Measurements from ENCODE around the gene SLC12A4.
A peak's percentile ranks its signal among the peaks of the same experiment; 100 is the strongest.
"Not testable (repeated sequence)": the region's sequence is repeated elsewhere in the genome, so short reads cannot be mapped to it uniquely, and the experiment has no call there.

Gene SLC12A4

GRCh38 chr16:67987460-67988160 lies 19.2 kb upstream of the SLC12A4 start:
- DNase-seq, result no peak

GRCh38 chr16:67986949-67987348 lies 18.5 kb upstream of the SLC12A4 start:
- DNase-seq, result no peak

- DNase-seq, result no peak
These were observed 13.7 kb upstream of the SLC12A4 start for GRCh38 chr16:67982011-67982696.

- DNase-seq, result no peak
These were observed 11.7 kb upstream of the SLC12A4 start, which contains the start of gene DPEP3 for GRCh38 chr16:67979955-67980678. Gene DPEP3, minus strand, starts transcription at chr16:67980499. Its CDS starts 119 bp downstream, at chr16:67980380.

- DNase-seq, result no peak
These were observed 9.2 kb upstream of the SLC12A4 start for GRCh38 chr16:67977469-67978227.

- no peak for DNase-seq
These were observed 8.6 kb upstream of the SLC12A4 start for GRCh38 chr16:67977005-67977404.

GRCh38 chr16:67976205-67976604 lies 7.8 kb upstream of the SLC12A4 start:
- no peak for DNase-seq

GRCh38 chr16:67975321-67976105 lies 7.1 kb upstream of the SLC12A4 start:
- no peak for DNase-seq

- DNase-seq, result not testable (repeated sequence)
These were observed 3.8 kb upstream of the SLC12A4 start for GRCh38 chr16:67972285-67972684.

GRCh38 chr16:67971111-67971510 lies 2.7 kb upstream of the SLC12A4 start:
- no peak for DNase-seq

GRCh38 chr16:67969254-67970039 lies 1.0 kb upstream of the SLC12A4 start:
- DNase-seq, result no peak

- DNase-seq, result peak; percentile 45
These were observed 458 bp downstream of the SLC12A4 start for GRCh38 chr16:67967958-67968399.

GRCh38 chr16:67967183-67967957 lies 1.1 kb downstream of the SLC12A4 start:
- peak; percentile 19 for DNase-seq

GRCh38 chr16:67966549-67967182 lies 1.8 kb downstream of the SLC12A4 start:
- no peak for DNase-seq

GRCh38 chr16:67965668-67966548 lies 2.5 kb downstream of the SLC12A4 start:
- DNase-seq, result no peak

GRCh38 chr16:67964477-67965131 lies 3.8 kb downstream of the SLC12A4 start:
- DNase-seq, result no peak

- DNase-seq, result no peak
These were observed 4.6 kb downstream of the SLC12A4 start for GRCh38 chr16:67963662-67964321.

GRCh38 chr16:67963292-67963661 lies 5.2 kb downstream of the SLC12A4 start:
- no peak for DNase-seq
